Keratinocyte (primary cell): ENCODE measurements around the gene RNLS. TPM values are rescaled to one million over a fixed set of nuclear protein-coding genes. Genes with fewer than 3 reads are reported as not detected.

Source experiments
- DNase-seq: peaks from one replicate; pipeline ENCODE4 v3.0.0-alpha.2; 2011; ENCODE audit warnings: low read depth, missing footprints, low spot score
- FAIRE-seq: peaks from 2 replicates; lab custom pipeline; 2011; peaks lifted over from hg19 to GRCh38; lab: Jason Lieb, UNC
- H2AFZ ChIP-seq: 2 replicates; pipeline ENCODE4 v1.6.0; 2012; ENCODE audit warnings: low read length, control low read depth, inconsistent platforms; ENCODE audit not compliant: control insufficient read depth
- H3K27ac ChIP-seq: 2 replicates; pipeline ENCODE4 v1.5.1; 2011; ENCODE audit warnings: low read length; ENCODE audit not compliant: control insufficient read depth, insufficient read depth
- H3K27me3 ChIP-seq: 3 replicates; pipeline ENCODE4 v1.6.0; 2011; ENCODE audit warnings: low read length; ENCODE audit not compliant: control insufficient read depth, insufficient read depth; ENCODE audit errors: extremely low read depth
- H3K36me3 ChIP-seq, 2 experiments: 2 replicates in 1 of 2; 3 replicates in 1 of 2; pipeline ENCODE4 v1.5.1; 2011; ENCODE audit warnings: low read length in 2 of 2, mild to moderate bottlenecking in 1 of 2; ENCODE audit not compliant: control insufficient read depth in 2 of 2, insufficient read depth in 2 of 2; ENCODE audit errors: extremely low read depth in 1 of 2
- H3K4me1 ChIP-seq: 3 replicates; pipeline ENCODE4 v1.5.1; 2011; ENCODE audit warnings: low read length; ENCODE audit not compliant: control insufficient read depth, insufficient read depth; ENCODE audit errors: extremely low read depth
- H3K4me2 ChIP-seq: 3 replicates; pipeline ENCODE4 v1.6.0; 2011; ENCODE audit warnings: low read depth, low read length; ENCODE audit not compliant: control insufficient read depth, insufficient read depth; ENCODE audit errors: extremely low read depth
- H3K4me3 ChIP-seq, 3 experiments: fragments of 200-600 bp in 1 of 3; sonication (generic) in 1 of 3; 2 replicates in 2 of 3; 3 replicates in 1 of 3; pipeline ENCODE4 v1.5.1; 2011 to 2016; ENCODE audit warnings: low read length in 3 of 3, mild to moderate bottlenecking in 3 of 3, control low read depth in 2 of 3, inconsistent platforms in 1 of 3, low read depth in 1 of 3, mixed read lengths in 1 of 3, mixed run types in 1 of 3, moderate library complexity in 1 of 3; ENCODE audit not compliant: control insufficient read depth in 2 of 3, insufficient read depth in 2 of 3; ENCODE audit errors: extremely low read depth in 1 of 3
- H3K79me2 ChIP-seq: 2 replicates; pipeline ENCODE4 v1.6.0; 2012; ENCODE audit warnings: low read length; ENCODE audit not compliant: control insufficient read depth, insufficient read depth
- H3K9ac ChIP-seq: 3 replicates; pipeline ENCODE4 v1.6.0; 2011; ENCODE audit warnings: low read length; ENCODE audit not compliant: control insufficient read depth, insufficient read depth; ENCODE audit errors: extremely low read depth
- H3K9me1 ChIP-seq: 3 replicates; pipeline ENCODE4 v1.6.0; 2011; ENCODE audit warnings: low read length; ENCODE audit not compliant: control insufficient read depth, insufficient read depth; ENCODE audit errors: extremely low read depth
- H3K9me3 ChIP-seq: 2 replicates; pipeline ENCODE4 v1.5.1; 2012; ENCODE audit warnings: low read depth, low read length; ENCODE audit not compliant: control insufficient read depth
- H4K20me1 ChIP-seq: 3 replicates; pipeline ENCODE4 v1.6.0; 2011; ENCODE audit warnings: low read length; ENCODE audit not compliant: control insufficient read depth, insufficient read depth; ENCODE audit errors: extremely low read depth
- EZH2 ChIP-seq: IDR thresholded peaks from one replicate; pipeline ENCODE4 v1.6.1; 2012; ENCODE audit warnings: inconsistent platforms, mild to moderate bottlenecking, low read length, moderate library complexity
- dilution Hi-C: fragments of 300-500 bp; cut with MboI; formaldehyde crosslinking; loops from one replicate; pipeline ENCODE4 v1.7.0; 2020; ENCODE audit warnings: low sequenced_read_pairs; ENCODE audit not compliant: extremely low pct_ligation_motif_present
- polyA plus RNA-seq, 5 experiments: library from polyadenylated mRNA; depleted of rRNA in 3 of 5; stranded (reverse) in 3 of 5; stranded (forward) in 1 of 5; unstranded in 1 of 5; fragments of >200 nt; gene quantifications; 1 replicate in 1 of 5; 2 replicates in 3 of 5; 3 replicates in 1 of 5; pipeline versions ENCODE4 v1.2.1 to v1.2.3, GENCODE V29; 2011 to 2012; ENCODE audit warnings: missing spikeins in 2 of 5, low read depth in 1 of 5, low replicate concordance in 1 of 5
- TF ChIP-seq, protein P1 (sequence below), 3 experiments: IDR thresholded peaks in 1 of 3; conservative IDR thresholded peaks in 1 of 3; optimal IDR thresholded peaks in 1 of 3; 2 replicates in 2 of 3; 3 replicates in 1 of 3; pipeline versions ENCODE3 to v1.5.1; 2011; ENCODE audit warnings: low read length in 3 of 3, mild to moderate bottlenecking in 3 of 3, moderate library complexity in 2 of 3, control low read depth in 1 of 3, inconsistent platforms in 1 of 3; ENCODE audit not compliant: insufficient read depth in 2 of 3; ENCODE audit errors: extremely low read depth in 1 of 3

The RNLS gene
- polyA plus RNA-seq, 1 donor (not counting 4 experiments of a cell fraction or from before 2014, with no cell fraction given), result 6.8 TPM

- no peaks in the 10 kb centered on the region for H3K27me3 ChIP-seq
- H3K4me3 ChIP-seq, result no peak overlapping the region
- no peaks in the 10 kb centered on the region for H3K9me1 ChIP-seq
- FAIRE-seq (no peak), DNase-seq (no peak)
- H3K4me2 ChIP-seq, result no peak overlapping the region
- H2AFZ ChIP-seq, result no peak overlapping the region
- H3K79me2 ChIP-seq, result no peaks in the 10 kb centered on the region
- no peaks in the 10 kb centered on the region for H3K36me3 ChIP-seq
- TF ChIP-seq, protein P1, sequence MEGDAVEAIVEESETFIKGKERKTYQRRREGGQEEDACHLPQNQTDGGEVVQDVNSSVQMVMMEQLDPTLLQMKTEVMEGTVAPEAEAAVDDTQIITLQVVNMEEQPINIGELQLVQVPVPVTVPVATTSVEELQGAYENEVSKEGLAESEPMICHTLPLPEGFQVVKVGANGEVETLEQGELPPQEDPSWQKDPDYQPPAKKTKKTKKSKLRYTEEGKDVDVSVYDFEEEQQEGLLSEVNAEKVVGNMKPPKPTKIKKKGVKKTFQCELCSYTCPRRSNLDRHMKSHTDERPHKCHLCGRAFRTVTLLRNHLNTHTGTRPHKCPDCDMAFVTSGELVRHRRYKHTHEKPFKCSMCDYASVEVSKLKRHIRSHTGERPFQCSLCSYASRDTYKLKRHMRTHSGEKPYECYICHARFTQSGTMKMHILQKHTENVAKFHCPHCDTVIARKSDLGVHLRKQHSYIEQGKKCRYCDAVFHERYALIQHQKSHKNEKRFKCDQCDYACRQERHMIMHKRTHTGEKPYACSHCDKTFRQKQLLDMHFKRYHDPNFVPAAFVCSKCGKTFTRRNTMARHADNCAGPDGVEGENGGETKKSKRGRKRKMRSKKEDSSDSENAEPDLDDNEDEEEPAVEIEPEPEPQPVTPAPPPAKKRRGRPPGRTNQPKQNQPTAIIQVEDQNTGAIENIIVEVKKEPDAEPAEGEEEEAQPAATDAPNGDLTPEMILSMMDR (optimal IDR thresholded peaks at IDR 0.05 in 1 of 3, IDR thresholded peaks at IDR 0.05 in 1 of 3, conservative IDR thresholded peaks at IDR 0.05 in 1 of 3; ENCODE audit: extremely low read depth in 1 of 3, insufficient read depth in 2 of 3, low read length in 3 of 3), result no peak
- TF ChIP-seq EZH2, result no peak
- no peaks in the 10 kb centered on the region for H4K20me1 ChIP-seq
- peaks cover 11% of the 10 kb centered on the region for H3K4me1 ChIP-seq
- dilution Hi-C loops, result no loop called here
- H3K9ac ChIP-seq, result no peak overlapping the region
- H3K27ac ChIP-seq, result no peak overlapping the region
- H3K9me3 ChIP-seq, result no peaks in the 10 kb centered on the region
These were observed 37.8 kb downstream of the RNLS start for GRCh38 chr10:88545359-88545758.

DNA sequence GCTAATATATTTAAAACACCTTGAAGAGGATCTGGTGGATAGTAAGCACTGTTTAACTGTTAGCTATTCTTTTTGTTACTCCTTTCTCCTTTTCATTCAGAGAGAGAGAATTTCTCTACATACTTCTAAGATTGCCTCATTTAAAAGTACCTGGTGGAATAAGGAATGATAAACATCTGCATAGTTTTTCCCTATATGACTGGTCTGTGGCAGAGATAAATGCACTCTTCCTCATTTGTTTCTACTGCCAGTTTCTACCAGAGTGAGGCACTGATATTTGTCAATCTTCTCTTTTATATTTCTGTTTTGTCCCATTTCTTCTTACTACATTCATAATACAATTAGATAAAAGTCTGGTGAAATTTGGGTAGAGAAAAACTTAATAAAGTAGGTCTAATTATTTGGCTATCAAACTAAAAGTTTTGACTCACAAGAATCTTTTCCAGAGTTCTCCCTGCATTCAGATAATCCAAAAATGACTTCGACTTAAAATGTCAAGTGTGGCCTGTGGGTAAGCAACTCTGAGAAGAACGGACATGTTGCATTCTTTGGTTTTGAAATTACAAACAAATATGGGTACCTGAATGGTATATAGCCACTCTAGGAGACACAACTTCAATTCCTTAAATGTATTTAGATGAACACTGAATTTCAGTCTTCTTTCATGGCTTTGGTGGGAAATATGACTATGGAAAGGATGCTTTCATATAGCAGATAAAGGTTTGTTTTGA is 38.8 kb downstream of the RNLS start:
- Histone ChIP-seq H2AFZ (no peak overlapping the region), H3K9ac (no peak overlapping the region), H3K79me2 (no peaks in the 10 kb centered on the region), H3K9me3 (no peaks in the 10 kb centered on the region), H3K27me3 (no peaks in the 10 kb centered on the region), H3K27ac (no peak overlapping the region), H4K20me1 (no peaks in the 10 kb centered on the region), H3K4me2 (no peak overlapping the region), H3K36me3 (no peaks in the 10 kb centered on the region), H3K4me3 (no peak overlapping the region), H3K4me1 (peaks cover 11% of the 10 kb centered on the region), H3K9me1 (no peaks in the 10 kb centered on the region)
- TF ChIP-seq, protein P1 (optimal IDR thresholded peaks at IDR 0.05 in 1 of 3, IDR thresholded peaks at IDR 0.05 in 1 of 3, conservative IDR thresholded peaks at IDR 0.05 in 1 of 3; ENCODE audit: extremely low read depth in 1 of 3, insufficient read depth in 2 of 3, low read length in 3 of 3), result no peak
- TF ChIP-seq EZH2, result no peak
- DNase-seq (no peak), FAIRE-seq (no peak)
- dilution Hi-C loops, result no loop called here
